ENCODE results near the gene ZBED2. TPM values are rescaled to one million over a fixed set of nuclear protein-coding genes. Genes with fewer than 3 reads are reported as not detected.
"Not testable (repeated sequence)": the region's sequence is repeated elsewhere in the genome, so short reads cannot be mapped to it uniquely, and the experiment has no call there.

The ZBED2 gene
- total and polyA plus RNA-seq, 2 donors (not counting 3 experiments of a cell fraction or from before 2014, with no cell fraction given): not detected

DNA sequence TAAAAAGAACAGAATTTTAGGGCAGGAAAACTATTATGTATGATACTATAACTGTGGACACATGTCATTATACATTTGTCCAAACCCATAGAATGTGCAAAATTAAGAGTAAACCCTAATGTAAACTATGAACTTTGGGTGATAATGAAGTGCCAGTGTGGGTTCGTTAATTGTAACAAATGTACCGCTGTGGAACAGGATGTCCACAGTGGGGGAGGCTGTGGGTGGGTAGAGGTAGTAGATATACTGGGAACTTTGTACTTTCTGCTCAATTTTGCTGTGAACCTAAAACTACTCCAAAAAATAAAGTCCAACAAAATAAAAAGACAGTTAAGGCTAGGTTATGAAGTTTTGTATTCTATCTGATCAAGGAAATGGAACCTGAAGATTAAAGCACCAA, 28.3 kb downstream of the ZBED2 start:
- H2AFZ ChIP-seq (ENCODE audit: low read depth, low read length): no peak overlapping the region
- CTCF ChIA-PET: no interaction called here
- no peaks in the 10 kb centered on the region for H3K27me3 ChIP-seq (ENCODE audit: control insufficient read depth in 2 of 2, insufficient read depth in 2 of 2, low read length in 2 of 2)
- DNase-seq (ENCODE audit: low read depth, low spot score): no peak
- H3K9ac ChIP-seq (replicated peaks; ENCODE audit: extremely low read depth, insufficient read depth, low read length): no peak overlapping the region
- intact Hi-C loops (cut with micrococcal nuclease): no loop called here
- no peak overlapping the region for H3K4me3 ChIP-seq (replicated peaks in 1 of 3; ENCODE audit: insufficient read depth in 1 of 3, low read depth in 1 of 3, low read length in 3 of 3)
- no peak for TF ChIP-seq GATA2 (IDR thresholded peaks at IDR 0.05; ENCODE audit: insufficient read depth, insufficient read length, low read depth, low read length)
- no peak for TF ChIP-seq JUN (IDR thresholded peaks at IDR 0.05; ENCODE audit: borderline replicate concordance, insufficient read depth, insufficient read length, low read depth)
- TF ChIP-seq, protein P1, sequence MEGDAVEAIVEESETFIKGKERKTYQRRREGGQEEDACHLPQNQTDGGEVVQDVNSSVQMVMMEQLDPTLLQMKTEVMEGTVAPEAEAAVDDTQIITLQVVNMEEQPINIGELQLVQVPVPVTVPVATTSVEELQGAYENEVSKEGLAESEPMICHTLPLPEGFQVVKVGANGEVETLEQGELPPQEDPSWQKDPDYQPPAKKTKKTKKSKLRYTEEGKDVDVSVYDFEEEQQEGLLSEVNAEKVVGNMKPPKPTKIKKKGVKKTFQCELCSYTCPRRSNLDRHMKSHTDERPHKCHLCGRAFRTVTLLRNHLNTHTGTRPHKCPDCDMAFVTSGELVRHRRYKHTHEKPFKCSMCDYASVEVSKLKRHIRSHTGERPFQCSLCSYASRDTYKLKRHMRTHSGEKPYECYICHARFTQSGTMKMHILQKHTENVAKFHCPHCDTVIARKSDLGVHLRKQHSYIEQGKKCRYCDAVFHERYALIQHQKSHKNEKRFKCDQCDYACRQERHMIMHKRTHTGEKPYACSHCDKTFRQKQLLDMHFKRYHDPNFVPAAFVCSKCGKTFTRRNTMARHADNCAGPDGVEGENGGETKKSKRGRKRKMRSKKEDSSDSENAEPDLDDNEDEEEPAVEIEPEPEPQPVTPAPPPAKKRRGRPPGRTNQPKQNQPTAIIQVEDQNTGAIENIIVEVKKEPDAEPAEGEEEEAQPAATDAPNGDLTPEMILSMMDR (IDR thresholded peaks at IDR 0.05; ENCODE audit: extremely low read depth in 1 of 2, insufficient read depth in 1 of 2, low read depth in 1 of 2, low read length in 2 of 2): no peak
- H3K79me2 ChIP-seq (ENCODE audit: control insufficient read depth, insufficient read depth, low read length): no peaks in the 10 kb centered on the region
- no peaks in the 10 kb centered on the region for H3K9me1 ChIP-seq (replicated peaks; ENCODE audit: control insufficient read depth, extremely low read depth, insufficient read depth, low read length)
- H3K9me3 ChIP-seq (replicated peaks; ENCODE audit: control insufficient read depth, insufficient read depth, low read length): no peaks in the 10 kb centered on the region
- H4K20me1 ChIP-seq (replicated peaks; ENCODE audit: control insufficient read depth, extremely low read depth, insufficient read depth, low read length): no peaks in the 10 kb centered on the region
- no peak overlapping the region for H3K27ac ChIP-seq (ENCODE audit: insufficient read depth, low read depth, low read length)
- POLR2A ChIA-PET: no interaction called here
- FAIRE-seq: no peak
- no peaks in the 10 kb centered on the region for H3K4me1 ChIP-seq (ENCODE audit: control insufficient read depth, extremely low read depth, insufficient read depth, low read length)
- dilution Hi-C loops (cut with MboI; ENCODE audit: extremely low pct_ligation_motif_present, low sequenced_read_pairs): no loop called here
- H3K4me2 ChIP-seq (ENCODE audit: insufficient read depth, low read length): no peak overlapping the region
- no TSS peak for BruUV-seq (replicated peaks)
- no peaks in the 10 kb centered on the region for H3K36me3 ChIP-seq (ENCODE audit: control insufficient read depth in 2 of 2, extremely low read depth in 1 of 2, insufficient read depth in 2 of 2, low read length in 2 of 2)

- dilution Hi-C loops (cut with MboI; ENCODE audit: extremely low pct_ligation_motif_present, low sequenced_read_pairs); H3K9ac ChIP-seq (replicated peaks; ENCODE audit: extremely low read depth, insufficient read depth, low read length); H3K4me1 ChIP-seq (ENCODE audit: control insufficient read depth, extremely low read depth, insufficient read depth, low read length); H3K9me1 ChIP-seq (replicated peaks; ENCODE audit: control insufficient read depth, extremely low read depth, insufficient read depth, low read length); POLR2A ChIA-PET; intact Hi-C loops (cut with micrococcal nuclease); H3K4me2 ChIP-seq (ENCODE audit: insufficient read depth, low read length); H4K20me1 ChIP-seq (replicated peaks; ENCODE audit: control insufficient read depth, extremely low read depth, insufficient read depth, low read length); H2AFZ ChIP-seq (ENCODE audit: low read depth, low read length); H3K79me2 ChIP-seq (ENCODE audit: control insufficient read depth, insufficient read depth, low read length); H3K9me3 ChIP-seq (replicated peaks; ENCODE audit: control insufficient read depth, insufficient read depth, low read length); FAIRE-seq; H3K4me3 ChIP-seq (replicated peaks in 1 of 3; ENCODE audit: insufficient read depth in 1 of 3, low read depth in 1 of 3, low read length in 3 of 3); H3K27me3 ChIP-seq (ENCODE audit: control insufficient read depth in 2 of 2, insufficient read depth in 2 of 2, low read length in 2 of 2); BruUV-seq (replicated peaks); CTCF ChIA-PET; H3K27ac ChIP-seq (ENCODE audit: insufficient read depth, low read depth, low read length); DNase-seq (ENCODE audit: low read depth, low spot score); H3K36me3 ChIP-seq (ENCODE audit: control insufficient read depth in 2 of 2, extremely low read depth in 1 of 2, insufficient read depth in 2 of 2, low read length in 2 of 2): not testable (repeated sequence)
Measured at GRCh38 chr3:111561902-111562301, 33.2 kb downstream of the ZBED2 start.

Data from endothelial cell of umbilical vein (primary cell).